Astrocyte (in vitro differentiated cells and primary cell): ENCODE results near the gene ECSIT. TPM values are rescaled to one million over a fixed set of nuclear protein-coding genes. Genes with fewer than 3 reads are reported as not detected.

Experiments
- DNase-seq: peaks from one replicate; pipeline ENCODE4 v3.0.0-alpha.2; 2010; ENCODE audit warnings: low read depth
- FAIRE-seq: peaks from 2 replicates; lab custom pipeline; 2011; peaks lifted over from hg19 to GRCh38; lab: Jason Lieb, UNC
- H2AFZ ChIP-seq: 2 replicates; pipeline ENCODE4 v1.6.0; 2012; ENCODE audit warnings: low read depth, low read length, inconsistent platforms
- H3K27ac ChIP-seq: 2 replicates; pipeline ENCODE4 v1.5.1; 2011; ENCODE audit warnings: low read depth, low read length, inconsistent platforms
- H3K27me3 ChIP-seq: 2 replicates; pipeline ENCODE4 v1.6.0; 2011; ENCODE audit warnings: low read length, inconsistent platforms; ENCODE audit not compliant: insufficient read depth
- H3K36me3 ChIP-seq: 2 replicates; pipeline ENCODE4 v1.5.1; 2011; ENCODE audit warnings: low read length, inconsistent platforms; ENCODE audit not compliant: insufficient read depth
- H3K4me1 ChIP-seq: 2 replicates; pipeline ENCODE4 v1.5.1; 2011; ENCODE audit warnings: low read length, inconsistent platforms; ENCODE audit not compliant: insufficient read depth
- H3K4me2 ChIP-seq: 2 replicates; pipeline ENCODE4 v1.6.0; 2012; ENCODE audit warnings: low read length, inconsistent platforms
- H3K4me3 ChIP-seq: 2 replicates; pipeline ENCODE4 v1.5.1; 2011; ENCODE audit warnings: low read depth, mild to moderate bottlenecking, low read length, inconsistent platforms; ENCODE audit not compliant: insufficient read depth
- H3K79me2 ChIP-seq: 2 replicates; pipeline ENCODE4 v1.6.0; 2012; ENCODE audit warnings: mild to moderate bottlenecking, low read length, inconsistent platforms; ENCODE audit not compliant: insufficient read depth
- H3K9ac ChIP-seq: 2 replicates; pipeline ENCODE4 v1.6.0; 2012; ENCODE audit warnings: mild to moderate bottlenecking, low read length, inconsistent platforms
- H3K9me3 ChIP-seq: 2 replicates; pipeline ENCODE4 v1.5.1; 2012; ENCODE audit warnings: low read depth, mild to moderate bottlenecking, low read length, inconsistent platforms; ENCODE audit not compliant: insufficient read depth
- H4K20me1 ChIP-seq: 2 replicates; pipeline ENCODE4 v1.6.0; 2012; ENCODE audit warnings: low read length, inconsistent platforms; ENCODE audit not compliant: insufficient read depth
- H3K27ac Mint-ChIP-seq: one replicate; pipeline ENCODE4 v1.8.0; 2021; ENCODE audit warnings: mild to moderate bottlenecking, mixed read lengths; ENCODE audit not compliant: unreplicated experiment
- H3K27me3 Mint-ChIP-seq: one replicate; pipeline ENCODE4 v1.8.0; 2021; ENCODE audit warnings: low read depth, mixed read lengths; ENCODE audit not compliant: unreplicated experiment
- H3K36me3 Mint-ChIP-seq: one replicate; pipeline ENCODE4 v1.8.0; 2021; ENCODE audit warnings: low read depth, mixed read lengths; ENCODE audit not compliant: unreplicated experiment
- H3K4me1 Mint-ChIP-seq: one replicate; pipeline ENCODE4 v1.8.0; 2021; ENCODE audit warnings: low read depth, mixed read lengths; ENCODE audit not compliant: unreplicated experiment
- H3K4me3 Mint-ChIP-seq: one replicate; pipeline ENCODE4 v1.8.0; 2021; ENCODE audit warnings: mild to moderate bottlenecking, moderate library complexity, mixed read lengths; ENCODE audit not compliant: unreplicated experiment
- H3K9me3 Mint-ChIP-seq: one replicate; pipeline ENCODE4 v1.8.0; 2021; ENCODE audit warnings: mild to moderate bottlenecking, mixed read lengths; ENCODE audit not compliant: unreplicated experiment
- CTCF ChIP-seq: IDR thresholded peaks from 2 replicates; pipeline ENCODE4 v1.5.1; 2011; ENCODE audit warnings: low read depth, mild to moderate bottlenecking, inconsistent platforms, low read length, moderate library complexity; ENCODE audit not compliant: insufficient read depth
- EZH2 ChIP-seq: IDR thresholded peaks from 2 replicates; pipeline ENCODE4 v1.6.1; 2012; ENCODE audit warnings: mild to moderate bottlenecking, low read length, inconsistent platforms; ENCODE audit not compliant: insufficient read depth
- total RNA-seq: library from RNA; stranded (reverse); gene quantifications from 2 replicates; pipeline ENCODE4 v1.2.1, GENCODE V29; 2021

Gene ECSIT
- total RNA-seq, 1 donor from 2014 or later, result 21.9 TPM

GRCh38 chr19:11534948-11535347, 6.0 kb upstream of the ECSIT start:
- no peak for DNase-seq
- Mint-ChIP-seq H3K9me3 (no peaks in the 10 kb centered on the region), H3K36me3 (no peaks in the 10 kb centered on the region), H3K27me3 (no peaks in the 10 kb centered on the region), H3K27ac (no peak overlapping the region), H3K4me3 (no peak overlapping the region), H3K4me1 (peaks cover 25% of the 10 kb centered on the region)
- peaks cover 37% of the 10 kb centered on the region for H3K4me1 ChIP-seq
- no peak overlapping the region for H3K27ac ChIP-seq
- no peaks in the 10 kb centered on the region for H3K36me3 ChIP-seq
- no peak for TF ChIP-seq EZH2
- TF ChIP-seq CTCF, result no peak
- no peaks in the 10 kb centered on the region for H3K9me3 ChIP-seq
- H3K9ac ChIP-seq, result no peak overlapping the region
- H4K20me1 ChIP-seq, result no peaks in the 10 kb centered on the region
- no peak overlapping the region for H3K4me3 ChIP-seq
- peaks cover 6% of the 10 kb centered on the region for H3K79me2 ChIP-seq
- H3K4me2 ChIP-seq, result no peak overlapping the region
- no peaks in the 10 kb centered on the region for H3K27me3 ChIP-seq
- no peak for FAIRE-seq
- H2AFZ ChIP-seq, result no peak overlapping the region

GRCh38 chr19:11534538-11534937, 5.6 kb upstream of the ECSIT start:
- H3K36me3 ChIP-seq, result no peaks in the 10 kb centered on the region
- TF ChIP-seq CTCF, result no peak
- no peak for TF ChIP-seq EZH2
- Mint-ChIP-seq H3K4me1 (peaks cover 25% of the 10 kb centered on the region), H3K27ac (no peak overlapping the region), H3K36me3 (no peaks in the 10 kb centered on the region), H3K4me3 (no peak overlapping the region), H3K9me3 (no peaks in the 10 kb centered on the region), H3K27me3 (no peaks in the 10 kb centered on the region)
- no peak overlapping the region for H3K9ac ChIP-seq
- H3K27me3 ChIP-seq, result no peaks in the 10 kb centered on the region
- no peaks in the 10 kb centered on the region for H3K9me3 ChIP-seq
- no peaks in the 10 kb centered on the region for H4K20me1 ChIP-seq
- peaks cover 37% of the 10 kb centered on the region for H3K4me1 ChIP-seq
- H2AFZ ChIP-seq, result no peak overlapping the region
- H3K79me2 ChIP-seq, result peaks cover 6% of the 10 kb centered on the region
- H3K4me2 ChIP-seq, result no peak overlapping the region
- no peak overlapping the region for H3K4me3 ChIP-seq
- no peak overlapping the region for H3K27ac ChIP-seq
- FAIRE-seq (no peak), DNase-seq (no peak)

GRCh38 chr19:11530432-11530831, 1.5 kb upstream of the ECSIT start:
- Histone ChIP-seq H4K20me1 (peaks cover 8% of the 10 kb centered on the region), H3K9me3 (no peaks in the 10 kb centered on the region), H3K4me3 (no peak overlapping the region), H3K79me2 (peaks cover 15% of the 10 kb centered on the region), H3K9ac (no peak overlapping the region), H3K4me2 (no peak overlapping the region), H3K36me3 (peaks cover 2% of the 10 kb centered on the region), H3K4me1 (peaks cover 22% of the 10 kb centered on the region), H3K27ac (no peak overlapping the region), H3K27me3 (no peaks in the 10 kb centered on the region), H2AFZ (no peak overlapping the region)
- Mint-ChIP-seq H3K4me1 (peaks cover 18% of the 10 kb centered on the region), H3K27me3 (no peaks in the 10 kb centered on the region), H3K36me3 (no peaks in the 10 kb centered on the region), H3K4me3 (no peak overlapping the region), H3K27ac (peak overlapping the region; percentile 19), H3K9me3 (no peaks in the 10 kb centered on the region)
- no peak for FAIRE-seq
- peak; percentile 68 for DNase-seq
- TF ChIP-seq EZH2, result no peak
- TF ChIP-seq CTCF, result no peak
